Activated T-helper 1 cell treated with anti-CD3 and anti-CD28 coated beads, Interleukin-12 subunit alpha, Interleukin-12 subunit beta, Interleukin-2, Interleukin-4 antibody, amounts not matched to agents 30 ng/mL and 10 ng/mL and 1 ng/mL, durations not matched to agents 14 hours and 24 hours and 36 hours (primary cell): ENCODE data around the gene THBS1. TPM values are rescaled to one million over a fixed set of nuclear protein-coding genes. Genes with fewer than 3 reads are reported as not detected.

Experiments
- DNase-seq: peaks from one replicate; pipeline ENCODE4 v3.0.0; 2021; ENCODE audit warnings: low spot score
- H3K27ac Mint-ChIP-seq: one replicate; pipeline ENCODE4 v1.8.0; 2021; ENCODE audit warnings: mild to moderate bottlenecking, mixed read lengths
- H3K27me3 Mint-ChIP-seq: one replicate; pipeline ENCODE4 v1.8.0; 2022; ENCODE audit warnings: mild to moderate bottlenecking, moderate library complexity, mixed read lengths; ENCODE audit not compliant: insufficient read depth
- H3K36me3 Mint-ChIP-seq: one replicate; pipeline ENCODE4 v1.8.0; 2021; ENCODE audit warnings: low read depth, mixed read lengths
- H3K4me1 Mint-ChIP-seq: one replicate; pipeline ENCODE4 v1.8.0; 2021; ENCODE audit warnings: low read depth, mixed read lengths
- H3K4me3 Mint-ChIP-seq: one replicate; pipeline ENCODE4 v1.8.0; 2021; ENCODE audit warnings: mild to moderate bottlenecking, moderate library complexity, mixed read lengths
- H3K9me3 Mint-ChIP-seq: one replicate; pipeline ENCODE4 v1.8.0; 2021; ENCODE audit warnings: mixed read lengths
- intact Hi-C: fragments of 100-400 bp; cut with micrococcal nuclease; formaldehyde crosslinking; loops from one replicate; pipeline ENCODE4 v1.15.1; 2024
- total RNA-seq: library from RNA; stranded (reverse); gene quantifications from 2 replicates; pipeline ENCODE4 v1.2.3, GENCODE V29; 2022

The THBS1 gene
- total RNA-seq, 1 donor from 2014 or later: 3.2 TPM

DNA sequence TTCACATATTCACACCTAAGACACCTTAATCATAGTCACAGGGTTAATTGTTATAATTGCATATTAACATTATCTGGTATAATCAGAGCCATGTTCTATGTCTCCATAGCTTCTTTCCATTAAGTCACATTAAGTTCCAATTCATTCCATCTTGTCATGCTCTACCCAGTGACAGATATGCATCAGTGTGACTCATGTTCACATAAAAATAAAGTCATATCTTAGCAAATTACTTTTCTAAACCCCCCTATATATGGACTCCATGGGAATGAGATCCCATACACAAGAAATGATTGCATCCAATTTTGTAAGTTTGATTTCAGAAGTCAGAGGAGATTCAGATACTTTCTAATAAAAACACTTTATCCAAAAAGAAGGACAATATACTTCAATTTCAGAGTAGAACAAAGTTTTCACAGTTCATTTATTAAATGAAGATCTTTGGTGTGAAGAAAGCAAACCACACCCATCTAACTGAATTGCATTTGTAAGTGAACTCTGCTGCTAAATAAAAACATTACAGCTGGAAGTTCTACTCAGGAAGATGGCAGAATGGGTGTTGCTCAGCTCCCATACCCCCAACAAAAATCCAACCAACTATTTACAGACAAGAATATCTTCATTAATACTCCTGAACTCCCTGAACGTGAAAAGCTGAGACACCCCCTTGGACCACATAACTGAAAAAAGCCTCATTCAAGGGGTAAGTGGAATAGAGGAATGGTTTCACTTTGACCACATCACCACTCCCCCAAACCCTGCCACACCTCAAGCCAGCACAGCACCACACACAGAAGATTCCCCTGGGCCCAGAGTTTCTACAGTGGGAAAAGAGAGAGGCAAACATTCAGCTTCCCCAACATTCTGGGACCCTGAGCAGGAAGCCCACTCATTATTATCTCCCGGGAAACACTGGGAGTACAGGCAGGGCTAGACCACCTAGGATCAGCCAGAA lies 27.6 kb downstream of the THBS1 start:
- no peak overlapping the region for H3K4me3 Mint-ChIP-seq
- intact Hi-C loops: no loop called here
- H3K4me1 Mint-ChIP-seq: peaks cover 11% of the 10 kb centered on the region
- peaks cover 12% of the 10 kb centered on the region for H3K27me3 Mint-ChIP-seq
- peaks cover 31% of the 10 kb centered on the region for H3K9me3 Mint-ChIP-seq
- H3K36me3 Mint-ChIP-seq: peaks cover 9% of the 10 kb centered on the region
- no peak for DNase-seq
- H3K27ac Mint-ChIP-seq: no peak overlapping the region

DNA sequence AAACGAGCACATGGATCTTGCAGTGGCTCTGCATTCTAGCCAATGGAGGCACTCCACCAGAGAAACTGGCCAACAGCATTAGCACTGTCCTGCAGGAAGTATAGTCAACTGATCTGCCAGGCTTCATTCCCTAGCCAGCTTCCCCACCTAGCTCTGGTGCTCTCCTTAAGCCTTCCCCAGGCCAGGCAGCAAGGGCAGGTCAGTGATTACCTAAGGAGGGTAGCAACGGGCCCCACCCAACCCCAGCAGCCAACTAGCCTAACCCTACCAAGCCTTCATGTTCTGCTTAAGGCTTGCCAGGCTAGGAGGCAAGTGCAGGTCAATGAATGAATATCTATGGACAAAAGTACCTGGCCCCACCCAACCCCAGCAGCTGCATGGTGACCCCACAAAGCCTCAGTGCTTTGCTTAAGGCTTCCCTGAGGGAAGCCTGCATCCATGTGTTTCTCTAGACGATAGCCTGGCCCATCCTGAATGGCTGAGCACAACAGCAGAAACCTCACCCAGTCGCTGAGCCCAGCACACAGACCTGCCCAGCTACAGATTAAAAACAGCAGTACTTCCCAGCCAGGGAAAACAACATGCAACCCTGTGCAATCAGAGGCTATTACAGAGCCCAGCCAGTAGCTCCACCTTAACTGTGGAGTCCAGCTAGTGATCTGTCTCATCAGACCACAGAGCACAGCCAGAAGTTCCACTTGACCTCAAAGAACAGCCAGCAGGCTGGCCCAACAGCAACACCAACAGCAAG lies 28.5 kb downstream of the THBS1 start:
- H3K4me1 Mint-ChIP-seq: peaks cover 11% of the 10 kb centered on the region

DNA sequence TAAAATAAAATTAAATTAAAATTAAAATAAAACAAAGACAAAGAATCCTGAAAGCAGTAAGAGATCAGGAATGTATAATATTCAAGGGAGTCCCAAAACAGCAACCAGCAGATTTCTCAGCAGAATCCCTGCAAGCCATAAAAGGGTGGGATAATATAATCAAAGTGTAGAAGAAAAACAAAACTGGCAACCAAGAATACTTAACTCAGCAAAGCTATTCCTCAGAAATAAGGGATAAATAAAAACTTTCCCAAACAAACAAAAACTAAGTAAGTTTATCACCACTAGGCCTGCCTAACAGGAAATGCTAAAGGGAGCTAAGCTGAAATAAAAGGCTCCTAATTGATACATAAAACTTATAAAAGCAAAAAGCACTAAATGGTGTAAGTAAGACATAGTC lies 29.8 kb downstream of the THBS1 start:
- Mint-ChIP-seq H3K27me3 (peaks cover 11% of the 10 kb centered on the region), H3K27ac (no peak overlapping the region), H3K4me3 (no peak overlapping the region), H3K4me1 (peaks cover 11% of the 10 kb centered on the region), H3K9me3 (peaks cover 39% of the 10 kb centered on the region), H3K36me3 (peaks cover 12% of the 10 kb centered on the region)
- intact Hi-C loops: no loop called here
- no peak for DNase-seq

More for the DNA sequence above, 28.5 kb downstream of the THBS1 start:
- intact Hi-C loops: no loop called here
- no peak overlapping the region for H3K4me3 Mint-ChIP-seq
- no peak for DNase-seq
- no peak overlapping the region for H3K27ac Mint-ChIP-seq
- H3K27me3 Mint-ChIP-seq: peaks cover 9% of the 10 kb centered on the region
- H3K36me3 Mint-ChIP-seq: peaks cover 12% of the 10 kb centered on the region
- H3K9me3 Mint-ChIP-seq: peaks cover 39% of the 10 kb centered on the region

DNA sequence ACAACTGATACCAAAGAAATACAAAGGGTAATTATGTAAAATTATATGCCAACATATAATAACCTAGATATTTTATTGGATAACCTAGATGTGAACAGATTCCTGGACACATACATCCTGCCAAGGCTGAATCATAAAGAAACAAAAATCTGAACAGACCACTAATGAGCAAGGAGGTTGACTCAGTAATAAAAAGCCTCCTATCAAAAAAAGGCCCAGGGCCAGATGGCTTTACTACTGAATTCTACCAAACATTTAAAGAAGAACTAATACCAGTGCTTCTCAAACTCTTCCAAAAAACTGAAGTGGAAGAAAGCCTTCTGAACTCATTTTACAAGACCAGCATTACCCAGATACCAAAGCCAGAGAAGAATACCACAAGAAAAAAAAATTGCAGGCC lies 32.4 kb downstream of the THBS1 start:
- peaks cover 14% of the 10 kb centered on the region for H3K36me3 Mint-ChIP-seq
- peaks cover 14% of the 10 kb centered on the region for H3K4me1 Mint-ChIP-seq
- H3K9me3 Mint-ChIP-seq: peaks cover 37% of the 10 kb centered on the region
- intact Hi-C loops: no loop called here
- H3K4me3 Mint-ChIP-seq: no peak overlapping the region
- no peak for DNase-seq
- no peak overlapping the region for H3K27ac Mint-ChIP-seq
- peaks cover 11% of the 10 kb centered on the region for H3K27me3 Mint-ChIP-seq

DNA sequence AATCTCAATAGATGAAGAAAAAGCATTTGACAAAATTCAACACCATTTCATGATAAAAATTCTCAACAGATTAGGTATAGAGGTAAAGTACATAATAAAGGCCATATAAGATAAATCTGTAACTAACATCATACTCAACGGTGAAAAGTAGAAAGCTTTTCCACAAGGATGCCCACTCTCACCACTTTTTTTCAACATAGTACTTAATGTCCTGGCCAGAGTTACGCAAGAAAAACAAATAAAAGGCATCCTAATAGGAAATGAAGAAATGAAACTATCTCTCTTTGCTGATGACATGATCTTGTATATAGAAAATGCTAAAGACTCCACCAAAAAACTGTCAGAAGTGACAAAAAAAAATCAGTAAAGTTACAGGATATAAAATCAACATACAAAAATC lies 33.0 kb downstream of the THBS1 start:
- no peak overlapping the region for H3K4me3 Mint-ChIP-seq
- H3K9me3 Mint-ChIP-seq: peaks cover 36% of the 10 kb centered on the region
- DNase-seq: no peak
- intact Hi-C loops: no loop called here
- peaks cover 8% of the 10 kb centered on the region for H3K4me1 Mint-ChIP-seq
- H3K27ac Mint-ChIP-seq: no peak overlapping the region
- H3K36me3 Mint-ChIP-seq: peaks cover 10% of the 10 kb centered on the region
- H3K27me3 Mint-ChIP-seq: peaks cover 11% of the 10 kb centered on the region

DNA sequence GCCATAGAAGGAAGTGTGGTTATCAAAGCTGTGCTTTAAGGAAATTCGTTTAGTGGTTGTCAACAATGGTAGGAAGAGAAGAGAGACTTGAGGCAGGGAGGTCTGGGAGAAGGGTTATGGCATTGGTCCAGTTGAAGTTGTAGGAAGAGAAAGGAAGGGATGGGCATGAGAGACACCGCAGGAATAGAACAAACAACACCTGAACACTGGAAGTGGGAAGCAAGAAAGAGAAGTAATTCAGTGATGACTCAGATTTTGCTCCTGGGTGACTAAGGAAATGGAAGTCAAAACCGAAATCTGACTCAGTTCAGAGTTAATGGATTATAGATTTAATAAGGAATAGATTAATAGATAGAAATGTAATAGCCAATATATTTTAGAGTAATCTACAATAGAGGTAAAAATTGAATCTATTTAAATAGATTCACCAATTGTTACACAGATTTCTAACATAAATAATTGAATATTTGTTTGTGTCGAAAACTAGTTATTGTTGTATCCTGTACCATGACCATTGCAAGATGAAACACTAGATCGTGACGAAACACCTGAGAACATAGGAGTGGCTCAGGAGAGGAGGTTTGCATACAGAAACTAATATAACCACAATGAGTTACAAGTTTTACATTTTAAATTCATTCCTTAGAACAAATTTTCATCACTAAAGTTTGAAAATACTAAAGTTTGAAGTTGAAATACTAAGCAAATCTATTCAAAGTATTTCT lies 36.0 kb downstream of the THBS1 start:
- Mint-ChIP-seq H3K9me3 (peaks cover 26% of the 10 kb centered on the region), H3K4me1 (peaks cover 8% of the 10 kb centered on the region), H3K36me3 (peaks cover 8% of the 10 kb centered on the region), H3K27me3 (peaks cover 11% of the 10 kb centered on the region), H3K4me3 (no peak overlapping the region), H3K27ac (no peak overlapping the region)
- no peak for DNase-seq
- intact Hi-C loops: no loop called here

DNA sequence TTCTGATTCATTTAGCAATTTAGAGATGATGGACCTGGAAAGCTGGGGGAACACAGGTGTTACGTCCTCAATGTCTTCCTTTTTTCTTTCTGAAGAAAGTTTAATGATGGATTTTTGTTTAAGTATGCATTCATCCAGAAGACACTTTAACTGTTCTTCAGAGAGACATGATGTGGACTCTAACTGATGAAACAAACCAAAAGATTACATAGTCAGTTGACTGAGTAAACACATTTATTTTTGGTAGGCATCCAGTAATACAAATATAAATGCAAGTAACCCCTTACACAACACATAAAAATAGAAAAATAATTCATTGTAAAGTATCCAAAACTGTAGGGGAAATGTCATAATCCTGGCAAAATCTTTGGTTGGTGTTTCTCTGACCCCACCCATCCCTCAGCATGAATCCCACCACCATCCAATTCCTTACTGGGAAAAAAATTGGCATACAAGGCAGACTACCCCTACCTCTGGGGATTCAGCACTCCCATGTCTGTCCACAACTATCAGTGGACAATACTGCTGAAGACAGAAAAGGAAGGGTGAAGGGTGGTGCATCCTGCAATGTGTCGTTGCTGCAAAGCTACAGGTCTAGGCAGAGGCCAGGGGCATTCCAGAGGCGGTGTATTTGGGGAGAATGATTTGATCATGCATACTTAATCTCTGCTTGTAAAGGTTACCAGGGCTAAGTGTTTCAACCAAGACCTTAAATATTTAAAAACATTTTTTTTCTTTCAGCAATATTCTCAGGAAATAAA lies 37.4 kb downstream of the THBS1 start:
- Mint-ChIP-seq H3K9me3 (peaks cover 16% of the 10 kb centered on the region), H3K4me3 (no peak overlapping the region), H3K27me3 (peaks cover 8% of the 10 kb centered on the region), H3K36me3 (peaks cover 11% of the 10 kb centered on the region), H3K4me1 (peaks cover 21% of the 10 kb centered on the region), H3K27ac (no peak overlapping the region)
- DNase-seq: no peak
- intact Hi-C loops: no loop called here

DNA sequence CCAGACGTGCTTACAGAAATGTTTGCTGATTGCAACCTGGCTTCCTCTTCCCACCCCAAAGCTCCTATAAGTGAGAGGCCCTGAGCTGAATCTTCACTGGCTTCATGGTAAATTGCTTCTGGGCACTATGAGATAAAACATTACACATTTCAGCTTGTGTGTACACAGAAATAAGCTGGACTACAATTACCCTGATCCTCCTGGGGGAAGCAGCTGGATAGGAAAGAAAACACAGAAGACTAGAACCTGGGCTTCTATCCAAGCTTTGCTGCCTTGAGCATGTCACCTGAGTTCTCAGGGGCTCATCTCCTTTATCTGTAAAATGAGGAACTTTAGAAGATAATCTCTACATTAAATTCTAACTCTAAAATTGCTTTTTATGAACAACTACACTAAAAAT lies 40.3 kb downstream of the THBS1 start:
- no peak for DNase-seq
- Mint-ChIP-seq H3K27me3 (peaks cover 2% of the 10 kb centered on the region), H3K36me3 (peaks cover 19% of the 10 kb centered on the region), H3K4me1 (peaks cover 51% of the 10 kb centered on the region), H3K9me3 (peaks cover 12% of the 10 kb centered on the region), H3K27ac (no peak overlapping the region), H3K4me3 (no peak overlapping the region)
- intact Hi-C loops: loop anchor here (5.0 kb wide), 3 partner anchors 311 to 924 kb away; partner anchors contain the start of gene EIF2AK4

DNA sequence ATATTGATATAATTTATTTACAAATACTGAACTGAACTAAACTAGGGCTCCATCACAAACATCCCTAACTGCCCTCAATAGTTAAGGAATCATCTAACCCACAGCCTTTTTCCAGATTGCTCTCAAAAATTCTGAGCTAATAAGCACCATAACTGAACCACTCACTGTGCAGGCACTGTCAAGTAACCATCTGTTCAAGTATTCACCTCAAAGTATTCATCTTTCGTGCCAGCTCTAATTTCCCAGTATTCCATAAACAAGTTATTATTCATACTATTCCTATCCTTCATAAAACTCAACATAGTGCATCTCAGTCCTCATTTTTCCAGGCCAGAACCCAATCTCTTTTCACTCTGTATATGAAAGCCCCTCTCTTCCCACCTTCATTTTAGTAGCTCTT lies 41.1 kb downstream of the THBS1 start:
- no peak overlapping the region for H3K27ac Mint-ChIP-seq
- peaks cover 19% of the 10 kb centered on the region for H3K36me3 Mint-ChIP-seq
- no peak overlapping the region for H3K4me3 Mint-ChIP-seq
- H3K4me1 Mint-ChIP-seq: peaks cover 52% of the 10 kb centered on the region
- H3K9me3 Mint-ChIP-seq: peaks cover 17% of the 10 kb centered on the region
- DNase-seq: no peak
- intact Hi-C loops: loop anchor here (2.0 to 5.0 kb wide), 5 partner anchors 21 to 925 kb away; partner anchors contain the start of genes EIF2AK4 and THBS1
- H3K27me3 Mint-ChIP-seq: peaks cover 2% of the 10 kb centered on the region

DNA sequence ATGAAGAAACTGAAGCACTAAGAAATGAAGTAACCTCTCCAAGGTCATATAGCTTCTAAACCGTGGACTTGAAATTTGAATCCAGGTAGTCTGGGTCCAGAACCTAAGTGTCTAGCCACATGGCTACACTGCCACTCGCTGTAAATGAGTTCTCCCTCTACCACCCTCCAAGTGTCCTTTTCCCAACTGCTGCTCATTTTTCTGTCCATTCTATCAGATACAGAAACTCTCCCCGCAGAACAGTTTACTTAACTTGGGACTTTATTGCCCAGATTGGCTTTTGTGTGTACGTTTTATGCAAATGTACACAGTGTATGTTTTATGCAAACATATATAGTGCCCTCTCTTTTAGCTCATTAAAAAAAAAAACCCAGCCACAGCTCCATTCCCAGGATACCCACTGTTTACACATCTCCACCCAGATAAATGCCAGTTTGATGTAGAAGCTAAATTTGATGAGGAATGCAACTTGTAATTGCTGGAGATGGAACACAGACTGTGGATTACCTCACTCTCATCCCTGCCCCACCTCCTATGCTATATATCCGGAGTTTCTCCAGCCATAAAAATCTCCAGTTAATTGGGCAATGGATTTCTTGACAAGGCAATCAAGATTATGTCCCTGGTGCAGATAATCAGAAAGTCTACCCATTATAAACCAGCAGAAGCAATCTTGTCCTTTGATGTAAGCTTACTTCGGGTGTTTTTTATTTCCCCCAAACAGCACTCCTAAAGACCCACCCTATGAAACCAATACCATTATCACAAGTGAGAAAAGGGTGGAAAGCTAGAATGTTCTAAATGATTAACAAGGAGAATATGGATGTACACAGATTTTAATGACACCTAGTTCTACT lies 42.0 kb downstream of the THBS1 start:
- H3K9me3 Mint-ChIP-seq: peaks cover 17% of the 10 kb centered on the region
- peaks cover 2% of the 10 kb centered on the region for H3K27me3 Mint-ChIP-seq

DNA sequence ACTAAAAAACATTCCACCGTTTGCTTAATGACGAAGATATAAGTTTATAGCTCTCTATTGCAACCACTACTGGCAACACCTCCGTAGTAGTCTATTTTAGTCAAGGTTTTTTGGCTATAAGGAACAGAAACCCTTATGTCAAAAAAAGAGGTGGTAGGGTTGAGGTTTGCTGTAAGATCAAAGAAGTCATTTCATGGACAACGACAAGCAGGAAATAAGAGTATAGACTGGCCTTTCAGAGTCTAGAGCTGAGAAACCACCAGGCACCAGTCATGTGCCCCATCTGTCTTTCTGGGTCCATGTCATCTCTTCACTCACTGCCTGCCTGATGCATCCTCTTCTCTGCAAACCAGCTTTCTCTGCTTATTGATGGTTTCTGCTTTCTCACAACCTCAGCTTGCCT lies 42.7 kb downstream of the THBS1 start:
- peaks cover 68% of the 10 kb centered on the region for H3K4me1 Mint-ChIP-seq
- intact Hi-C loops: loop anchor here (1.0 to 5.0 kb wide), 6 partner anchors 8 to 926 kb away; partner anchors contain the start of genes EIF2AK4 and THBS1
- no peaks in the 10 kb centered on the region for H3K27me3 Mint-ChIP-seq
- H3K36me3 Mint-ChIP-seq: peaks cover 22% of the 10 kb centered on the region
- peak overlapping the region; percentile 98 for H3K27ac Mint-ChIP-seq
- H3K4me3 Mint-ChIP-seq: peak overlapping the region; percentile 71
- H3K9me3 Mint-ChIP-seq: peaks cover 17% of the 10 kb centered on the region
- DNase-seq: peak; percentile 54

More for the DNA sequence above, 42.0 kb downstream of the THBS1 start:
- H3K27ac Mint-ChIP-seq: peak overlapping the region; percentile 98
- H3K4me1 Mint-ChIP-seq: peaks cover 62% of the 10 kb centered on the region
- DNase-seq: no peak
- intact Hi-C loops: loop anchor here (1.0 to 5.0 kb wide), 6 partner anchors 8 to 926 kb away; partner anchors contain the start of genes EIF2AK4 and THBS1
- peaks cover 22% of the 10 kb centered on the region for H3K36me3 Mint-ChIP-seq
- peak overlapping the region; percentile 71 for H3K4me3 Mint-ChIP-seq
